NCI-H524 treated with DMSO at 0.1 percent for 48 hours (cell line): Measurements from ENCODE around the gene ITGAE.
"Not testable (repeated sequence)": the region's sequence is repeated elsewhere in the genome, so short reads cannot be mapped to it uniquely, and the experiment has no call there.

ENCODE experiments used
- DNase-seq: peaks from one replicate; lab custom pipeline; 2025; lab: John Stamatoyannopoulos, UW

Gene ITGAE

DNA sequence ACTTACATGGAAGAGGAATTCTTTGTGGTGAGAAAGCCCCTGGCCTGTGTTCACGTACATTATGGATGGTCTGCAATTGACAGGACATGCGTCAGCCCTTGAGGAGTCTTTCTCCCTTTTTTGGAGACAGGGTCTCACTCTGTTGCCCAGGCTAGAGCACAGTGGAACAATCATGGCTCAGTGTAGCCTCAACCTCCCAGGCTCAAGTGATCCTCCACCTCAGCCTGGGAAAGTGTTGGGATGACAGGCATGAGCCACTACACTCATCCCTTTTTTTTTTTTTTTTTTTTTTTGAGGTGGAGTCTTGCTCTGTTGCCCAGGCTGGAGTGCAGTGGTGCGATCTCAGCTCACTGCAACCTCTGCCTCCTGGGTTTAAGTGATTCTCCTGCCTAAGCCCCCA lies 72.9 kb downstream of the ITGAE start:
- not testable (repeated sequence) for DNase-seq

DNA sequence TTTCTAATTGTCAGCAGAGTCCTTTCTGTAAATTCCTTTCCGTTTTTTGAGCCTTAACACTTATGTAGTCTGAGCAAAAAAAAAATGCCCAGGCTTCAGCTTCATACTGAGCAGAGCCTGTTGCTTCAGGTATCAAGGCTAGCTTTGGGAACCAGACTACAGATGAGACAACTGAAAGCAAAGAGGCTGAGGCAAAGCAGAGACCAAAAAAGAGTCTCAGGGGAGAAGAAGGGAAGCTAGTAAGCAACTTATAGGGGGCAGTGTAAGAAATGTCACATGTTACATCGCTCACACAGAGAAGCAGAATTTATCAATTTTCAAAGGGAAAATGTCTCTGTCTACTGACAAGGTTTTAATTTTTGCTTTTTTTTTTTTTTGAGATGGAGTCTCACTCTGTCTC lies 73.9 kb downstream of the ITGAE start:
- no peak for DNase-seq

DNA sequence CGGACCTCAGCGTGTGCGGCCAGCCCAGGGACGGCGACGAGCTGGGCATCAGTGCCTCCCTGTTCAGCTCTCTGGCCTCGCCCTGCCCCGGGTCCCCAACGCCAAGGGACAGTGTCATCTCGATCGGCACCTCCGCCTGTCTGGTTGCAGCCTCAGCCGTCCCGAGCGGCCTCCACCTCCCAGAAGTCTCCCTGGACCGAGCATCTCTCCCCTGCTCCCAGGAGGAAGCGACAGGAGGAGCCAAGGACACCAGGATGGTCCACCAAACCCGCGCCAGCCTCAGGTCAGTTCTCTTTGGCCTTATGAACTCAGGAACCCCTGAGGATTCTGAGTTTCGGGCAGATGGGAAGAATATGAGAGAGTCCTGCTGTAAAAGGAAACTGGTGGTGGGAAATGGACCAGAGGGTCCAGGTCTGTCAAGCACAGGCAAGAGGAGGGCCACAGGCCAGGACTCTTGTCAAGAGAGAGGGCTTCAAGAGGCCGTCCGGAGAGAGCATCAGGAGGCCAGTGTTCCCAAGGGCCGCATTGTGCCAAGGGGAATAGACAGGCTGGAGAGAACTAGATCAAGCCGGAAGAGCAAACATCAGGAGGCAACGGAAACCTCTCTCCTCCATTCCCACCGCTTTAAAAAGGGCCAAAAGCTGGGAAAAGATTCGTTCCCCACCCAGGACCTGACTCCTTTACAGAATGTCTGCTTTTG lies 76.5 kb downstream of the ITGAE start:
- no peak for DNase-seq

DNA sequence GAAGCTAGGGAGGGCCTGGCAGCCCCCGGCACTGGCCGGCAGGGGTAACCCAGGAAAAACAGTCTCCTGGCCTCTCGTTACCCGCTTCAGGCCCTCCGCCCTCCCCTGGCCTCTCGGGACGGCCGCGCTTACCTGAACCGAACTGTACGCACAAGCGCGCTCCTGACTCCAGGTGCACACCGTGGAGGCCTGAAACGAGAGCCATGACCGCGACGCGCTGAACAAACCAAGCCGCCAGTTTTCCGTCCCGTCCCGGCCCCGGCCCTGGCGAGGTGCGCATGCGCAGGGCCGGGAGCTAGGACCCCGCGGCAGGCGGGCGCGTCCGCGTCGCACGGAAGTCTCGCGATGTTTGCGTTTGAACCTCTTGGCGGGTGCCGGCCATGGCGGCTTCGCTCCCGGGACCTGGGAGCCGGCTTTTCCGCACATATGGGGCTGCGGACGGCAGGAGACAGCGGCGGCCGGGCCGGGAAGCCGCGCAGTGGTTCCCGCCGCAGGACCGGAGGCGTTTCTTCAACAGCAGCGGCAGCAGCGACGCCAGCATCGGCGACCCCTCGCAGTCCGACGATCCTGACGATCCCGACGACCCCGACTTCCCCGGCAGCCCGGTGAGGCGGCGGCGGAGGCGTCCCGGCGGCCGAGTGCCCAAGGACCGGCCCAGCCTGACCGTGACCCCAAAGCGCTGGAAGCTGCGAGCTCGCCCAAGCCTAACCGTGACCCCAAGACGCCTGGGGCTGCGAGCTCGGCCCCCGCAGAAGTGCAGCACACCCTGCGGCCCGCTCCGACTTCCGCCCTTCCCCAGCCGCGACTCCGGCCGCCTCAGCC lies 77.2 kb downstream of the ITGAE start, which contains the start of gene HASPIN:
Gene HASPIN, plus strand, starts transcription at position 348 of the 822 bp plus-strand sequence. Its CDS starts 33 bp downstream, at position 381.
- DNase-seq, result no peak

DNA sequence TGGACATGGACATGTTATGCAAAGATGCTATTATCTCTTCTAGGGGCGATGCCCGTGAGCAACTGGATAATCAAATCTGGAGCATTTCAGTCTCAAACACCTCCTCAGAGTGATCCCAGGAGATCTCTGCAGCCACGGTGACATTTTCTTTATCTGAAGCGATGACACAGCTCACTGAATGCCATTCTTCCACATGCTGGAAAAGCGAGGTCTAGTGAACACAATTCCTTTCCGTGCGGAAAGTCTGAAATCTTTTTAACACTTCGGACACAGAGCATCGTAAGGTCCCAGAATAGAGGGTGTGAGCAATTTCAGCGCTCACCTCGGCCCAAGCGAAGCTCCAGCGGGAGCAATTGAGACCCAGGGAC lies 77.8 kb downstream of the ITGAE start:
- DNase-seq, result no peak

DNA sequence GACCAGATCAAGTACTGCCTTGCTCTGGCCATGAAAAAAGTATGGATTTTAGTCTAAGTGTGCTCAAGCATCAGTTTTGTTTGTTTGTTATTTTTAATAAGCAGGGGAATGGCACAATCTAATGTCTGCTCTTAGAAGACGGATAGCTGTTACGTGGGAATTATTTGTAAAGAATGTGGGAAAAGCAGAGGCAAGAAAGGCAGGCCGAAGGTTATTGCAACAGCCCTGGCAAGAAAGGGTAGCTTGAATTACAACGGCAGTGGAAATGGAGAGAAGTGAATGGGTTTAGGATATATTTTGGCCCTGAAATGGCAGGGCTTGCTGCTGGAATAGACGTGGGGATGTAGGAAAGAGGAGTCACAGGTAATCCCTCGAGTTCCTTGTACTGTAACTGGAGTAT lies 78.3 kb downstream of the ITGAE start:
- no peak for DNase-seq

DNA sequence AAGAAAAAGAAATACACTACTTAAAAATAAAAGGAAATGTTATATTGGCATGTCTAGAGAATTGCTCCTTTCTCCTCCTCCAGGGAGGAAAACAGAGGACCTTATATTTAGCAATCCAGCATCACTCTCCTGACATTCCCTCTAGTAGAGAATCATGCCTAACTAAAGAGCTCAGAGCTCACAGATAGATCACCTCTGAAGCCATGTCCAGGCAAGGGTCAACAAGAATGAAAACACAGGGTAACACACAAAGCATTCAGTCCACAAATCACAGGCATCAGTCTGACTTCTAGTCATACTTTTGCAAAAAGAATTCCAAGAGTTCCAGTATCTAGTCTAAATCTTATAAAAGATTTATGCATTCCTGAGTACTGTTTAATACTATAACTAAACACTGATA lies 81.7 kb downstream of the ITGAE start:
- no peak for DNase-seq

DNA sequence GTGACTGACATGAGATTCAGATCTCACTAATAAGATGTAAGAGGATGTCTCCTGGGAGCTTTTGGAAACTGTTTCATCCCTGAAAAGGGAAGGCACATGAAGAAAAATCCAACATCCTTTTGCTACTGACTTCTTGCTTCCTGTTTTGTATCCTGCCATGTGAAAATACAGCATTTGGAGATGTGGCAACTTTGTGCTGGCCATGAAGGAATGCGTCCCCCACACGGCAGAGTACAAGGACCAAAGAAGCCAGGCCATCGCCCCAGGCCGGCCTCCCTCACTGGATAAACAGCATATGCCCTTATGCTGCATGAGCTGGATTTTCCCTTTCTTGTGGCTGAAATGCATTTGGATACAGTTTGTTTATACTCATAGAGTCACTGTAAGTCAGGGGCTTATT lies 82.8 kb downstream of the ITGAE start:
- DNase-seq, result no peak

DNA sequence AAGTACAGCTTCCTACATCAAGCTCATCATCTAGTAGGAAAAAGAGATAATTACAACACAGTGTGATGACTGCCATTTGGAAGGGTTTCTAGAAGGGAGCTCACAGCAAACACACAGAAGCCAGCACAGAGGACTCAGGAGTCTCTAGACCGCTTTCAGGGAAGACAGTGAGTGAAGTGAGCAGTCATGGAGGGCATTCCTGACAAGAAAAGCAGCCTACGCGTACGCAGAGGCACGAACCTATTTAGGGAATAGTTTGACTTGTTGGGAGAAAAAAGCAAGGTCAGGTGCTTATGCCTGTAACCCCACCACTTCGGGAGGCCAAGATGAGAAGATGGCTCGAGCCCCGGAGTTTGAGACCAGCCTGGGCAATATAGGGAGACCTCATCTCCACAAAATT lies 85.7 kb downstream of the ITGAE start:
- DNase-seq, result no peak

DNA sequence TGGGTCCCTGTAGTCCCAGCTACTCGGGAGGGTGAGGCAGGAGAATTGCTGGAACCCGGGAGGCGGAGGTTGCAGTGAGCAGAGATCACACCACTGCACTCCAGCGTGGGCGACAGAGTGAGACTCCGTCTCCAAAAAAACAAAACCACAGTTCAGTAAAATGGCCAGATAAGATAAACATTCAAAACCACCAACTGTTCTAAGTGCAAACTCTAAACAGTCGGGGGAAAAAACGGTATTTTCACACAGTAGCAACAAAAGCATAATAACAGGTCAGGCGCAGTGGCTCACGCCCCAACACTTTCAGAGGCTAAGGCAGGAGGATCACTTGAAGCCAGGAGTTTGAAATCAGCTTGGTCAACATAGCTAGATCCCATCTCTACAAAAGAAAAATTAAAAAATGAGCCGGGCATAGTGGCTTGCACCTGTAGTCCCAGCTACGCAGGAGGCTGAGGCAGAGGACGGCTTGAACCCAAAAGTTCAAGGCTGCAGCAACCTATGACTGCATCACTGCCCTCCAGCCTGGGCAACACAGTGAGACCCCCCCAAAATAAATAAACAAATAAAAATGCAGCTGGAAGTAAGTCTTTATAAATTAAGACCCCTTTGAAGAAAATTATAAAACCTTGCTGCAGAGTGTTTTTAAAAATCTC lies 88.1 kb downstream of the ITGAE start:
- no peak for DNase-seq

DNA sequence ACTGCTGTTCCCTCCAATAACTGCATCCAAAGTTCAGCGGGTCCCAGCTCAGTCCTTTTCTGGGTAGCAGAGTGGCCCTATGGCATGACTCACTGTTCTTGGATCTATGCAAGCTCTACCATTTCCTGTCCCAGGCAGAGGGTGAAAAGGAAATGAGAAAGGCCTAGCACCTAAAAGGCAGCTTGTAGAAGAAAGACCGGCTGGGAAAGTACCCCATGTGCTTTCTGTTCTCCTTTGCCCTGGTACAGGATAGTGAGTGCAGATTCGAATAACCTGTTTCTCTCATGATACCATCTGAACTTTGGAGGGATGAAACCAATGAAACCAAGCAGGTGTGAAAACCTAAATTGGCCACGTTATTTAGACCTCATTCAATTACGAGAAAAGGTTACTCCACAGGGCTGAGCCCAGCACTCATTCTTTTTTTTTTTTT lies 90.0 kb downstream of the ITGAE start:
- DNase-seq, result no peak

DNA sequence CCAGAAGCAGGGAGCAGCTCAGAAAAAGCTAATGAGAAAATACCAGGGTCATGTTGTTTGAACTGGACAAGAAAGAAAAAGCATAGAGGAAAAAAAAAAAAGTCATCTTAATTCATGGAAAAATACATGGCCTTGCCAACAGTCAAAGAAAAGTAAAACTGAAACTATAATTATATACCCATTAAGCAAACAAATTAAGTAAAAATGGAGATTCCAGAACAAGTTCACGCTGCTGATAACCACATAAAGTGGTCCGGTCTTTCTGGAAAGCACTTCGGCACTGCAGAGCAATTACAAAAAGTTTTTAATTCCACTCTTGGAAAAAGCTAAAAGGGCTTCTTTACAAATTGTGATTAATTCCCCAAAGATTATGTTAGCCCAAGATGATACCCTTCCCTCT lies 92.6 kb downstream of the ITGAE start:
- no peak for DNase-seq

DNA sequence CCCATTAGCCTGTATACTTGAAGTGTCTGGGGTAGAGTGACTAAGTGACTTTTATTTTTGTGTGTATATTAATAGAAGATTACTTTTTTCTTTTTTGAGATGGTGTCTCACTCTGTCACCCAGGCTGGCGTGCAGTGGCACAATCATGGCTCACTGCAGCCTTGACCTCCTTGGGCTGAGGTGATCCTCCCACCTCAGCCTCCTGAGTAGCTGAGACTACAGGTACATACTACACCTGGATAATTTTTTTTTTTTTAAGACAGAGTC lies 95.3 kb downstream of the ITGAE start:
- DNase-seq, result not testable (repeated sequence)

DNA sequence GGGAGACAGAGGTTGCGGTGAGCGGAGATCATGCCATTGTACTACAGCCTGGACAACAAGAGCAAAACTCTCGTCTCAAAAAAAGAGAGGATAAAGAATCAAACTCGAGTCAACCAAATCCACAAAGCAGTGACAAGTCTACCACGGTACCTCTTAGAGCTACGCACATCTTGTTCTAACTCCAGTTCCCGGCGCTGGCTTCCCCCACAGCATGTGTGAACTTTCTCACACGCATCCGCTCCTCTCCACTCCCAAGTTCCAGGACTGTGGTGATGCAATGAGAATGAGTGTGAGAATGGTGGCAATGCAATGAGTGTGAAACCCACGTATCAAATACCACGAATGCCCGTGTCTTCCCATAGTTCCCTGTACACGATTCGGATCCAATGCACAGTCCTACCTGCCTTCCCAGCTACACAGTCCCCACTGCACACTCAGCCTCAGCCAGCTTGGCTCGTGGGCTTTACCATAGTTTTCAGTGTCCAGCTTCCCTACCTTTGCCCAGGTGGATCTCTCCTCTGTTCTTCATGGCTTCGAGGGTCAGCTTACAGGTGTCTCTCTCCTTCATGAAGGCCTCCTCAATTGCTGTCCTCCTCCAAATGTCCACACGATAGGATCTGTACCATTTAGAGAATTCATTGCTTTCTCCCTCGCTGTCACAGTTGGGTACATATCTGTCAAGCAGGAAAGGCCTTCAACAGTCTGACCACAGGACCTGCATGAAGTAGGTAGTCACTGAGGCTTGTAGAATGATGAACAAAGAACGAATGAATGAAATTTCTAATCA lies 95.9 kb downstream of the ITGAE start:
- no peak for DNase-seq

DNA sequence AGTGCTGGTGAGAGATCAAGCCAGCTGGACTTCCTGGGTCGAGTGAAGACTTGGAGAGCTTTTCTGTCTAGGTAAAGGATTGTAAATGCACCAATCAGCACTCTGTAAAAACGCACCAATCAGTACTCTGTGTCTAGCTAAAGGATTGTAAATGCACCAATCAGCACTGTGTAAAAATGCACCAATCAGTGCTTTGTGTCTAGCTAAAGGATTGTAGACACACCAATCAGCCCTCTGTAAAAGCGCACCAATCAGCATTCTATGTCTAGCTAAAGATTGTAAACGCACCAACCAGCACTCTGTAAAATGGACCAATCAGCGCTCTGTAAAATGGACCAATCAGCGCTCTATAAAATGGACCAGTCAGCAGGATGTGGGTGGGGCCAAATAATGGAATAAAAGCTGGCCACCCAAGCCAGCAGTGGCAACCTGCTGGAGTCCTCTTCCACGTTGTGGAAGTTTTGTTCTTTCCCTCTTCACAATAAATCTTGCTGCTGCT lies 98.9 kb downstream of the ITGAE start:
- DNase-seq, result not testable (repeated sequence)

DNA sequence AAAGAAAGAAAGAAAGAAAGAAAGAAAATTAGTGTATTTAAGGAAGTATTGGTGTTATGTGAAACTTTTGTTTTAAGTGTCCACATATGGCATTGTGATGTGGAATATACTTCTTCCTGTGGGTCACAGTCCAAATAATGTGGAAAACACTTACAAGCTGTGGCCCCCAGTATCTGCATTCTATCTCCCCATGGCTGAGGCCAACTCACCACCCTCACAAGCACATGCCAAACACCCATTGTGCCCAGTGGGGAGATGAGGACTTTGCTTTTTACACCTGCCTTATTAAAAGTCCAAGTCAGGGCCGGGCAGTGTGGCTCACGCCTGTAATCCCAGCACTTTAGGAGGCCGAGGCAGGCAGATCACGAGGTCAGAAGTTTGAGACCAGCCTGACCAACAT lies 101.0 kb downstream of the ITGAE start:
- DNase-seq, result no peak

DNA sequence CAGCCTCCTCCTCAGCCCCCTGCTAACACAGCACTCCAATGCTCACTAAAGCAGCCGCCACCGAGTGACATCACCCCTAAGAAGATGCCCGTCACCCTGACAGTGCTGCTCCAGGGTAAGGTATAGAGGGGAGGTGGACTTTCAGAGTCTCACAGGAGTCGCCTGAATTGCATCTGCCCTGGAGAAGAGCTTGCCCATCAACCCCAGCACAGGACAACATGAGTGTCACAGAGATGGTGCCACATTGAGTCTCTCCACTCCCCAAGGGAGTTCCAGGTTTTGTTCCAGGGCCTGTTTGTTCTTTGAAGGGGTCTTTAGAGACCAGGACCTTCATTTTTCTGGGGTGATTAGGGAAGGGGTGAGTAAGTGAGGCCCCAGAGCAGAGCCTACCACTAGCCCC lies 102.8 kb downstream of the ITGAE start:
- DNase-seq, result no peak

DNA sequence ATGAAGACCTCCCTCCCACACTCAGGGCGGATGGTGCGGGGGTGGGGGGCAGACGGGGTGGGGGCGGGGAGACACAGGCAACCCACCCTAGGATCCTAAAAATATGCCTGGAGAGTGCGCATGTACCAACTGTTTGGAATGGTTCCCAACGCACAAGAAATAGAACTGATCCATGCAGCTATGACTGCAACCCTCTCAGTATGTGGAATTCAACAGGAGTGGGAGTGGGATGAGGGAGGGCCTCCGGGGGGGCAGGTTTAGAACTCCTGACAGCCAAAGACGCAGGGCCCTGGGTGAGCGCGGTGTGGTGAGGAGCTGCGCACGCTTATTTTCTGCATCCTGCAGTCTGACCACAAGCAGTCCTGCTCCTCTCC lies 103.9 kb downstream of the ITGAE start:
- no peak for DNase-seq

DNA sequence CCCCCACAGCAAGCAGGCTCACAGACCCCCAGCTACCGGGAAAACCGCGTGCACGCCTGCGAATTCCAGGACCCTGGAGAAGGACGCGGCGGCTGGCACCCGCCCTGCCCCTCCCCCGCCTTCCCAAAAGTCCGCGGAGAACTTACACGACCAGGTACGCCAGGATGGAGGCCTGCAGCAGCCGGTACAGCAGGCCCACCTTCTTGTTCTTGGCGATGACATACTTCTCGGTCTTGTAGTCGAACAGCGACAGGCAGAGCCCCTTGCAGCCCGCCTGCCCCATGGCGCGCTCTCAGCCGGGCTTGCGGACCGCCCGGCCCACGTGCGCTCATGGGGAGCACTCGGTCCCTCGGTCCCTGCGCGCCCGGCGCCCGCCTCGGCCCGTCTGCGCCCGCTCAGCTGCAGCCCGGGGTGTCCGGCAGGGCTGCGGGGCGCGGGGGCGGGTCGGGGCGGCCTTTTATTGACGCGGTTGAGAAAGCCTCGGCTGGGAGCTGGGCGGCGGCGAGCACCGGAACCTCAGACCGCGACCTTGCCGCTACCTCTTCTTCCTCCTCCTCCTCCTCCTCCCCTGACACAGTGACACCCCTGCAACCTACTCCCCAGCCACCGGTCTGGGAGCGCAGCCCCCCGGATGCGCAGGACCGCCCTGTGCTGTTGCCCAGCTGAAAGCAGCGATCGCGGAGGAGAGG lies 105.1 kb downstream of the ITGAE start, which contains the start of gene P2RX5:
Gene P2RX5, minus strand, starts transcription at position 433 of the 689 bp plus-strand sequence. Its CDS starts 150 bp downstream, at position 283.
- no peak for DNase-seq

DNA sequence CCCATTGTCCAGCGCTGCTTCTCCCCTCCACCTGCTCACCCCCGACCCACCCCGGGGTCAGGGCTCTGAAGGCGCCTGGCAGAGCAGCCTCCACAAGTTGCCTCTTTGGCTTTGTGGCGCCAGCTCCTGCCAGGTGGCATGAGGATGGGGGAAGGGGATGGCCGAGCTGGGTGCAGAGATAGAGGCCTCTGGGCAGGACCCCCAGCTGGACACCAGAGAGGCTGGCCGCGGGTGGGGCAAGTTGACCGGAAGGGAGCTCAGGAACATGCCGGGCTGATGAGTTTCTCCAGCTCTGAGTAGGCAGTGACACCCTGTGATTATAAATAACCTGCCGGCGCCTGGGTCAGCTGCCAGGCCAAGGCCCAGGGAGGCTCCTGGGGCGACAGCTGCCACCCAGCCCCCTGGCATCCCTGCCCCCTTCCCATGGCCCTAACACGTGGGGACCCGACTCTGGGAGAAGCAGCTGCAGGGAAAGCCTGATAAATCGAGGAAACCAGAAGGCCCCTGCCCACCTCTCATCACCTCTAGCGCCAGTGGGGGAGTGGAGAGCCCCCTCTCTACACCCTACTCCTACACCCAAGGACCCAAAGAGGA lies 105.8 kb downstream of the ITGAE start:
- DNase-seq, result no peak

DNA sequence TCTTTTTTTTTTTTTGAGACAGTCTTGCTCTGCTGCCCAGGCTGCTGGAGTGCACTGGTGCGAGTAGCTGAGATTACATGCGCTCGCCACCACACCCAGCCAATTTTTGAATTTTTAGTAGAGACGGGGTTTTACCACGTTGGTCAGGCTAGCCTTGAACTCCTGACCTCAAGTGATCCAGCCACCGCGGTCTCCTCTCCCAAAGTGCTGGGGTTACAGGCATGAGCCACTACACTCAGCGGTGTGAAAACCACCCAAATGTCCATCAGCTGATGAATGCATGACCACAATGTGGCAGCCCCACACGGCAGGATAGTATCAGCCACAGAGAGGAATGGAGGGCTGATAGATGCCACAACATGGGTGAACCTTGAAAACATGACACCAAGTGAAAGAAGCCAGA lies 107.2 kb downstream of the ITGAE start:
- no peak for DNase-seq
